HTERT RPE-1 (cell line): ENCODE data around the gene ADD2.
"Not testable (repeated sequence)": the region's sequence is repeated elsewhere in the genome, so short reads cannot be mapped to it uniquely, and the experiment has no call there.

ENCODE experiments used
- in situ Hi-C: fragments of 300-500 bp; cut with MboI; formaldehyde crosslinking; loops from 4 replicates; pipeline ENCODE4 v1.14.3; 2020; ENCODE audit warnings: low sequenced_read_pairs

The ADD2 gene

DNA sequence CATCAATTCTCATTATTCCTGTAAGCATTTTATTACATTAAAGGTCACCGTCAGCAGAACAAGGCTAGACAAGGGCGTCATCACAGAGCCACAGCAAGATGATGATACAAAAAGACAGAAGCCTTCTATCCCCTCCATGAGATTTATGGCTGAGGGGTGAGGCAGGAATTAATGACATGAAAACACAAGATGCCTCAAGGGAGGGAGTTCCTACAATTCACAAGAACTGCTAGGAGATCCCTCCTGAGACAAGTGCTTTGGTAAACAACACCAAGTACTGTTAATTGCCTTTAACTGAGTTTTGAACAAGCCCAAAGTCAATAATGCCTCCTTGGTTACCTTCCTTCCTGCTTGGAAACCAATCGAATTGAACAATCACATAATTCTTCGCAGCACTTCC lies 14.1 kb downstream of the ADD2 start:
- in situ Hi-C loops = no loop called here

DNA sequence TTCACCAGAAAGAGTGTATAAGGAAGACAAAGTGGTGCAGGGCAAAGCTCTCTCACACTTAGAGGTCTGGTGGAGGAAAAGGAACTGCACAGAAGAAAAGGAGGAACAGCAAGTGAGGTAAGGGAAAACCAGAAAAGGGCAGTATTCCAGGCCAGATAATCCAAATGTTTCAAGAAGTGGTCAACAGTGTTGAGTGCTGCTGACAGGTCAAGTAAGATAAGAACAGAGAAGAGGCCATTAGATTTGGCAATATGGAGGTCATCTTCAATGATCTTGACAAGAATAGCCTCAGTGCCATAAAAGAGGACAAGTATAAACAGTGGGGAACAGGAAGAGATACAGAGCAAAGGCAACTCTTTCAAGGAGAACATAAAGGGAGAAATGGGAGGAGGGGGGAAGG lies 15.0 kb downstream of the ADD2 start:
- in situ Hi-C loops = no loop called here

DNA sequence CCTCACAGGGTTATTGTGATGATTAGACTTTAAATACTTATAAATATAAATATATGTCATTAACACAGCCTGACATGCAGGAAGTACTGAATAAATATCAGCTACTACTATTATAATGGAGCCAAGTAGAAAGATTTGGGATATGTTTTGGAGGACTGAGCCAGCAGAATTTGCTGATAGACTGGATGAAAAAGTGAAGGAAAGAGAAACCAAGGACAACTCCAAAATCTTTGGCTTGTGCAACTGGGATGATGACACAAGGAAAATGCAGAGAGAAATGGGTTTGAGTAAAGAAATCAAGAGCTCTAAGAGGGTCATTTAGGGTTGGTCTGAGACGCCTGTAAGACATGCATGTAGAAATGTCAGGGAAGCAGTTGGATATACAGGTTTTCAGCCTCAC lies 15.6 kb downstream of the ADD2 start:
- in situ Hi-C loops = no loop called here

DNA sequence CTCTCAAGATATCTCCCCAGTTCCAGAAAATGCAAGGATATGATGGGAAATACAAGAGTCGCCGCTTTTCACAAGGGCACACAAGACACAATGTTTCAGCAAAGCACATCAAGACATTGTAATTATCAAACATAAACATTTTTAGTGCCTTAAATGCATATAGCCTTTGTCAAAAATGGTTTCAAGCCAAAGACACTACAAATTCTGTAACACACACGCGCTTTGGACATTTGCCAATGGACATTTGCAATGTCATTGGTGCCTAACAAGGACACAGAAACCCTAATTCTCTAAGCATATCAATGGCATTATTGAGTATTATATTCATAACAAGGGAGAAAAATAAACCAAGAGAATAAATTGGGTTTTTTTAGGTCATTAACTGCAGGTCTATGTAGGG lies 16.1 kb downstream of the ADD2 start:
- in situ Hi-C loops = no loop called here

DNA sequence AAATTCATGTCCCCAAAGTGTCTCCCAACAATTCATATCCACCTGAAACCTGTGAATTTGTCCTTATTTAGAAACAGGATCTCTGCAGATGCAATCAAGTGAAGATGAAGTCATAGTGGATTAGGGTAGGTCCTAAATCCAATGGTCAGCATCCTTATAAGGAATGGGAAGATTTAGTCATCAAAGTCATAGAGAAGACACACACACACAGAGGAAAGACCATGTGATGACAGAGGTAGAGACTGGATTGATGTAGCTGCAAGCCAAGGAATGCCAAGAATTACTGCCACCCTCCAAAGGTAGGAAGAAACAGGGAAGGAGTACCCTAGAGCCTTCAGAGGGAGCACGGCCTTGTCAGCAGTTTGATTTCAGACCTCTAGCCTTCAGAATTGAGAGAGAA lies 17.7 kb downstream of the ADD2 start:
- in situ Hi-C loops = no loop called here

DNA sequence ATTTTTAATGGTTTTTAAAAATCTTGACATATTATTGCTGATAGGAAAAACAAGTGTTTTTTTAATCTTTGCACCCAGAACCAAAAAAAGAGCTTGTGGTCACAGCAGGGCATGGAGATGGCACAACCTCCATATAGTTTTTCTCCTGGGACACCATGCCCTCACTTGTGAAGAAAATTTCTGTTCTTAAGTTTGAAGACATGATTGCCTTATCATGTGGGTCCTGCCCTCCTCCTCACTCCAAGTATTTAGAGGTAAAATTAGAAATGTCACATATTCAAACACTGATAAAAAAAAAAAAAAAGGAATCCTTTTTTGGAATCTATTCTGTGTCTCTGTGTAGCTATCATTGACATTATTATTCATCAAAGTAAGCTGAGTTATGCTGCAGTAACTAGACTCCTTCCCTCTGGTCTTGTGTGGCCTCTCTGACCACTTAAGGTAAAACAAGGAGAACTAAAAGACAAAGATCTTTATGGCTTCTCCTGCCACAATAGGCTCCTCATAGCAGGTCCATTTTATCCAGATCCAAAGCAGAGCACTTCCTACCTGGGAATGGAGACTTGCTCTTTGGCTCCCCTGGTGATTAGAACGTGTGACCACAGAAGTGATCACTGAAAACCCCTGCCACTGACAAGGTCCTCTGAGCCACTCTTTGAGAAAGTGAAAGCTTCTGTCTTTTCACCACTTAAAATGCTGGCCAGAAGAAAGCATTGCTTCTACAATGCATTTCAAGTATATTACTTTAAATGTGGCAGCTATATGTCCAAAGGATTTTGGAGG lies 19.8 kb downstream of the ADD2 start:
- in situ Hi-C loops = no loop called here

DNA sequence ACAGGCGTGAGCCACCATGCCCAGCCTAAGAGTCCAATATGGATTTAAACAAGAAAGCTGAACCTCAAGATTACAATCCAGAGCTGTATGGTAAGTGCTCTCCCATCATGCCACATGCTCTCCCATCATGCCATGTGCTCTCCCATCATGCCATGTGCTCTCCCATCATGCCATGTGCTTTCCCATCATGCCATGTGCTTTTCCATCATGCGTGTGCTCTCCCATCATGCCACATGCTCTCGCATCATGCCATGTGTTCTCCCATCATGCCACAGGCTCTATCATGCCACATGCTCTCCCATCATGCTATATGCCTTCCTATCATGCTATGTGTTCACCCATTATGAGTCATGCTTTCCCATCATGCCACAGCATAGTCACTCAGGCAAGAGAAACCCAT lies 20.7 kb downstream of the ADD2 start:
- in situ Hi-C loops = no loop called here

DNA sequence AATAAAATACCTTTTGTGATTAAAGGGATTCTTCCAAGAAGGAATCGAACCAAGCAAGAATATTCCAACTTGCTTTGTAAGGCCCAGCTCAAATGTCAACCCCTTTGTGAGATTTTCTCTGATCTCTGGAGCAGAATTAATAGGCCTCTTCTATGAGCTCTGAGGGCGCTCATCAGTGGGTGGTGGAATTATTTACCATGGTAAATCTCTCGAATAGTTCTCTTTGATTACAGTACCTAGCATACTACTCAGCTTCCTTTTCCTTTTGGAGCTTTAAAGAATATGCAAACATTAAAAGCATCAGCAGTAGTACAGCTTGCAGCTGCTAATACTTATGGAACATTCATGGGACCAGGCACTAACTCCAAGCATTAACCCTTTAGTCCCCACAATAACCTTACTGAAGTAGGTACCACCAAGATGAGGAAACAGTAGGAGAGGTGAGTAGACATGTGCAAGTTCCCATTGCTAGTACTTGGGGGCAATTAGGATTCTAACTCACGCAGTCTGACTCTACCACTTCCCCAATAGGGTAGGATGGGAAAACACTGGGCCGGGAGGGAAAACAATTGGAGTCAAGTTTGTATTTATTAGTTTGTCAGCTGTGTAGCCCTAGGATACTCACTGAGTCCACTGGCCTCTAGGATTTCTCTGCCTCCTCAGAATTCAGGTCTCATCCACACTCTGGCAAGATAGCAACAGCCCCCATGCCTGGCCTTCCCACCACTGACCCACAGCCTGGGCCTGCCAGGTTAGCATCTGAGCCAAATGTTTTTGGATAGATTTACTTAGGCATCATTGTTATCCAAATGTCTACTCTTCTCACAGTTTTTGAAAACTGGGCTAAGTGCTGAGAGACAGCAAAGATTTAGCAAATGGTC lies 21.7 kb downstream of the ADD2 start:
- in situ Hi-C loops = no loop called here

DNA sequence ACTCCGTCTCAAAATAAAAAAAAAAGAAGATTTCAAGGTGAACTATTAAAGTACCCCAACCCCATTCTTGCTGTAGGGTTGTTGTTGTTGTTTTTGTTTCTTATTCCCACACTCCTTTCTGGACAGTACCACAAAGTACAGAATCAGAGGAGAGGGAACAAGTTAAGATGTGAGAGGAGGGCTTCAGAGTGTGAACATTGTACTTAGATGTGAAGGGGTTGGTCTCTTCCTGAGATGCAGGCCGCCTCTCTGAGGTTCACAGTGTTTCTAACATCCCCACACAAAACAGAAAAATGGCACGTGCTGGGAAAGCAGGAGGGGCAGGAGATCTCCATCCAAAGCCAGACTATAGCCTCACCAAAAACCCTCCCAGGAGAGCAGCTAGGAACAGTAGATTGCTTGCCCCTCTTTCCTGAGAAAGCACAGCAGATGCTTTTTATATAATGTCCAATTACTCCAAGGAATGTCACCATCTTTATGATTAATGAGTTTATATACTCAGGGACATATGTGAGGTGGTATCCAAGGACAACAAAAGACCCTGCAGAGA lies 22.6 kb downstream of the ADD2 start:
- in situ Hi-C loops = no loop called here

DNA sequence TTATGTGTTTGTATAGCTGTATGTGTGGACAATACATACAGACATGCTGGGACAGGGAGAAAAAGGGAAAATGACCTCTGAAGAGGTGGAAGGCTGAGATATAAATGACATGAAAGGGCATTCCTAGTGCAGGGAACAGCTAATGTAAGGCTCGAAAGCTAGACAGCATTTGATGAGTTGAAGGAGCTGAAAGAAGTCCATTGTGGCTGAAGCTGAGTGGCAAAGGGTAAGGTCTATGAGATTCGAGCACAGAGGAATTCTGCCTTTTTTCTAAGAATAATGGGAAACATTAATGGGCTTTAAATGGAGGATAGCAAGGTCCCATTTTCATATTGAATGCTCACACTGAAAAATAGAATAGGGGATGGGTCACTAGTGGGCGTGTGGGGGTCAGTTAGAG lies 23.6 kb downstream of the ADD2 start:
- in situ Hi-C loops = no loop called here

DNA sequence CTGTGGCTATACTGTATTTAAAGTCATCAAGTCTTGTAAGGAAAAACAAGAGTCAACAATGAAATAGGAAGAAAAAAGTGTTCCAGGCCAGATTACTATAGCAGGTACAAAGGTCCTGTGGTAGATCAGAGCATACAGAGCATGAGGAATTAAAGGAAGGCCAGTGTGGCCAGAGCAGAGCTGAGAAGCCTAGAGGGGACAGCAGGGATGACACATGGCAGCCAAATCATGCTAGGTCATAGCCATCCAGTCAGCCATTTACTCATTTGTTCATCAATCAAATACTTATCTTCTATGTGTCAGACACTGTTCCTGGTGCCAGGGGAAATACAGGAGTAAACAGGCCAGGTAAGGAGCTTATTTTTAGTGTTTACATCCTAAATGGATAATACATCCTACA lies 24.3 kb downstream of the ADD2 start:
- in situ Hi-C loops = no loop called here

DNA sequence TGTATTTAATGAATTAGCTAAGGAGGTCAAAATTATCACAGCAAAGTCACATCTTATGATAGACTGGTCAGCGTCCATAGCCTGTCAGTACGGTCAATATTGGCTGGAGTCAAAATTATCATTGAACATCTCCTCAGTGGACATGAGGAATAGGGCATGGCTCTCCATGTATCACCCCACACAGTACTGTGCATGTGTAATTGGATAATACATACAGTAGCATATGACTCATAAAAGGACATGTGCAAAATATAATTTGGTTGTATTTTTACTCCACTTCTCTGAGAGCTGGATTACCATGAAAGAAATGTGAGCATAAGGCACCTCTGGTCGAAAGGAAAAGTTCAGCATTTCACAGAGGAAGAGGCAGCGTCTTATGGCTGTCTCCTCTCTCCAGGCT lies 24.9 kb downstream of the ADD2 start:
- in situ Hi-C loops = no loop called here

DNA sequence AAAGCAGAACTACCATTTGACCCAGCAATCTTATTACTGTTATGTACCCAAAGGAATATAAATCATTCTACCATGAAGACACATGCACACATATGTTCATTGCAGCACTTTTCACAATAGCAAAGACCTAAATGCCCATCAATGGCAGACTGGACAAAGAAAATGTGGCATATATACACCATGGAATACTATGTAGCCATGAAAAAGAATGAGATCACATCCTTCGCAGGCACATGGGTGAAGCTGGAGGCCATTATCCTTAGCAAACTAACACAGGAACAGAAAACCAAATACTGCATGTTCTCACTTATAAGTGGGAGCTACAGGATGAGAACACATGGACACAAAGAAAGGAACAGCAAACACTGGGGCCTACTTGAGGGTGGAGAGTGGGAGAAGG lies 28.5 kb downstream of the ADD2 start:
- in situ Hi-C loops = not testable (repeated sequence)

DNA sequence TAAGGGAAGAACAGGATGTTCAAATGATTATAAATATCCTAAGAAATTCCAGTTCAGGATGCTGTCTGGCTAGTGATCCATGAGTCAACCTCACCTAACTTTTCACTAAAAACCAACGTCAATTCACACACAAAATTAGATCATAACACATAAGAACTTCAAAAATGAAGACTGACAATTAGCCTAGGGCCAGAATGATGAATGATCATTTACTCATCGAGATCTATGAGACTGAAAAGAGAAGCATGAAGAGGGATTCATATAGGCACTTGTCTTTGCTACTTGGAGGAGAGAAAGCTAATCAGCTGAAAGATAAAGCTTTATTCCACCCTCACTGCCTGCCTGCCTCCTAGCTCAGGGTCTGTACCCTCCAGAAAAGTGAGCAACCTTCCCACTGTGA lies 29.8 kb downstream of the ADD2 start:
- in situ Hi-C loops = no loop called here

DNA sequence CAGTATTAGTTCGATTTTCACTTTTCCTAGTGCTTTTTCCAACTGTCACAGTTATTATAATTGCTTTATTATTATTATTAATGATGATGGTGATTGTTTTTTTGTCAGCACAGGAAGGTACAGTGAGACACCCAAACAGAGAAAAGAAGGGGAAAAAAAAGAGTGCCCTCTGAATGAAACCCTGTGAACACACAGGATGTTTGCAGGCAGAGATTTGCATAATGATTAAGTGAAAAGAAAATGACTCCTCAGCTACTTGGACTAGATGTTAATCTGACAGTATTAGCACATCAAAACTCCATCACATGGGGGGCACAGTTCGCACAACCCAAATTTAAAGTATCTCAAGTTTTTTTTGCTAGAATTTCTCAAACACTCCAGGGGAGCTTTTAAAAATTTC lies 32.9 kb downstream of the ADD2 start:
- in situ Hi-C loops = no loop called here

DNA sequence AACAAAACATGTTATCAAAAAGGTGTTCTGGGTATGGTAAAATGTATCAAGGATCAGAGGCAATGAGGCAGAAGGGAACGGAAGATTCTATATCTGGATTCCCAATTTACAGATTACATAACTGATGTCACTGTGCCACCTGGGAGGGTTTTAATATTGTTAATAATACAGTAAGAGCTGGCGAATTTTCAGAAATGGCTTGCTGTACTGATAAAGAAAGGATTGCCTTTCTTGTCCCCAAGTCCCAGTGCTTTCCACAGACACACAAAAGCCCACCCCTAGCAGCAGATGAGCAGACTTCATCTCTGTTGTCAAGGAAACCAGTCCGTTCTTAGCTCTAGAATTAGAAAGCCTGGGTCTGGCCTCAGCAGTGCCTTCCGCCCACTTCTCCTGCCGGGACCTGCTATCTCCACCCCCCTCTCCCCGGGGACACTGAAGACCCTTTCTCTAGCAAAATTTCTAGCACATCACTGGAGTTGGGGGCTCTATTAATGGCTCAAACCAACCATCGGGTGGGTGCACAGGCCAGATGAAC lies 34.3 kb downstream of the ADD2 start:
- in situ Hi-C loops = no loop called here

DNA sequence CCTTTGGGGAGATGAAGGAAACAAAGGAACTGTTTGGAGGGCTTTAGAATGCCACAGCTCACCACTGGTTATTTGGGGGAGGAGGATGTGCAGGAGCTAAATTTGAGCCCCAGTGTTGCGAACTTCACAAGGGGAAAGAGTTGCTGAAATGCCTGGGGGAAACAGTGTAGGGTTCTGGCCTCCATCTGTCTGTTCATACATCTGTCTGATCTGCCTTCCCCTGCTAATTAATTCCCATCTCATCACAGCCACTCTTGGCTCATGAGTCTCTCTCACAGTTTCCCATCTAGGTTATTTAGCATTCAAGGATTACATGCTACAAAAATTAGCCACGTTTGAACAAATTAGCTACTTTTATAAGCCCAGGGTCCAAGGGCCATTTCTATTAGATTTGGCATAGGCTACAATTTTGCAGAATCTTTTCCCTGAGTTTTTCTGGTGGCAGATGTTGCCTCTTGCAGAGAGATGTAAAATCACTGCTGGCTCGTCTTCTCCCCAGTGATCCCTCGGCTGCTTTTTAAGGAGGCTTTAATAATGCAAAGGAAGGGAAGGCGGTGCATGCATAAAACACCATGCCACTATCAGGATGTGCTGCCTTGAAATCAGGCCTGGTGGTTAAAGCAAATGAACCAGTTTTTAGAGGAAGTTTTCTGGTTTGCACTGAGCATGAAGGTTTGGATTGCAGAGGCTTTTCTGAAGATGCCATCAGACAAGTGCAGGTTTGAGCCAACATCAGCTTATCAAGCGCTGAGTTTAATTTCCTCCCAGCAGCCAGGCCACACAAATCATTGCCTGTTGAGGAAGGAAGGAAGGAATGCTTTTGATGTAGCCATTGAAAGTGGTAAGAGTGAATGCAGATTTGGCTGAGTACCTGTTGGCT lies 35.0 kb downstream of the ADD2 start:
- in situ Hi-C loops = no loop called here

DNA sequence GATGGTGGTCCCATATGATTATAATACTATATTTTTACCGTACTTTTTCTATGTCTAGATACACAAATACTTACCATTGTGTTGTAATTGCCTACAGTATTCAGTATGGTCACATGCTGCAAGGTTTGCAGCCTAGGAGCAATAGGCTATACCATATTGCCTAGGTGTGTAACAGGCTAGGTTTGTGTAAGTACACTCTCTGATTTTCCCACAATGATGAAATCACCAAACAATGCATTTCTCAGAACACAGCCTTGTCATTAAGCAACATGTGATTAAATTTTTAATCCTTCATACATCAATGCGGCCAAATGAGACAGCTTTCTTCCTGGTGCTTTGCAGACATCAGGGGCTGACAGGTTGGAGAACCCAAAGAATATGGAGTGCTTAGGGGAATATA lies 37.3 kb downstream of the ADD2 start:
- in situ Hi-C loops = no loop called here

DNA sequence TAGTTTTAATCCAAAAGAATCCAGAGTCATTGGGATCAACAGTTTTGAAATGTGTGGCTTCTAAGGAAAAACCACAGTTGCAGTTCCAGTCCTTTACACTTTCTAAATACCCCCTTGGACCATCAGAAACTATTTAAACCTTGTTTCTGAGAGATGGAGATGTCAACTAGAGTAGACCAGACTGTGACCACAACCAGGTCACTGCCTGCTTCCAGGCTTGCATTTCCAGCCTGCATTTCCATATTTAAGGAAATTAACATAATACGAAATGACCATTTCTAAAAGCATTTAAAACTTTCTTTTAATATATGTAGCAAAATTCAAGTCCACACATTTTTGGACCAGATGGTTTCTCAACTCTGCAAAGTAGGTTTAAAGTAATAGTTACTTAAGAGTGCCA lies 38.4 kb downstream of the ADD2 start:
- in situ Hi-C loops = no loop called here

DNA sequence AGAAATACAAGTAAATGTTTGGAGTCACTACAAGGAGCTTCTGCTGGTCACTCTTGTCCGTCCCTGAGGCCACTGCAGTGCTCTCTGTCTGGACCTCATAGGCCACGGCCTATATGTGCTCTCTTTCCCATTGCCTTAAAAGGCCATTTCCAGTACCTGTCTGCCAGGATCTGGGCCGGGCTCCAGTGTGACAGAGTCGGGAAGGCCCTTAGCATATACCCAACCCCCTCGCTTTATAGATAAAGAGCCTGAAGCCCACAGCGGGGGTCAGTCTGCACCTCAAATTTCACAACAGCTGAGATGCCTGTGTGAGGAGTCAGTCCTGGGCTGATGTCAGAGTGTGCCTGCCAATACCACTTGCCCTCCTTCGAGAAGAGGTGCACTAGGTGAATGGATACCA lies 39.9 kb downstream of the ADD2 start:
- in situ Hi-C loops = no loop called here
